ENCODE measurements around the gene CDK6. TPM values are rescaled to one million over a fixed set of nuclear protein-coding genes. Genes with fewer than 3 reads are reported as not detected.

The CDK6 gene
- total and polyA plus RNA-seq, 8 donors: 2.6 to 86.3 (median 15.5) TPM

- DNase-seq: peak in 1 of 2 donors; percentile 78
- peak overlapping the region in 3 of 5 donors; percentile 8 to 90 (median 38) for H3K27ac ChIP-seq
- no peak overlapping the region for H3K4me3 ChIP-seq
- 19 to 36% (median 19%) methylated on average over 2 of the region's 2 CpGs for WGBS, 5 donors
- H3K9me3 ChIP-seq: no peaks in the 10 kb centered on the region
- peaks cover 6 to 50% (median 26%) of the 10 kb centered on the region in 4 donors for H3K4me1 ChIP-seq
- H3K27me3 ChIP-seq: no peaks in the 10 kb centered on the region
- intact Hi-C loops (cut with DNase I; ENCODE audit: low total_unique reads): loop anchor here (10.0 kb wide), 1 partner anchor 143 kb away; the partner anchor contains the start of gene CDK6
- TF ChIP-seq POLR2AphosphoS5 (IDR thresholded peaks at IDR 0.05) (no peak), CTCF (IDR thresholded peaks at IDR 0.05) (peak in 5 of 7 experiments; percentile 9 to 58 (median 30))
- H3K36me3 ChIP-seq: no peaks in the 10 kb centered on the region
Observed at GRCh38 chr7:92691578-92691977, 144.8 kb downstream of the CDK6 start.

GRCh38 chr7:92685136-92686042, 151.0 kb downstream of the CDK6 start:
- no peak for DNase-seq
- Histone ChIP-seq H3K27me3 (no peaks in the 10 kb centered on the region), H3K4me1 (peaks cover 22 to 37% (median 33%) of the 10 kb centered on the region in 4 donors), H3K27ac (peak overlapping the region in 1 of 5 donors; percentile 74), H3K4me3 (no peak overlapping the region), H3K9me3 (no peaks in the 10 kb centered on the region), H3K36me3 (no peaks in the 10 kb centered on the region)
- 70 to 82% (median 78%) methylated on average over 6 of the region's 6 CpGs for whole genome bisulfite sequencing, 5 donors
- intact Hi-C loops (cut with DNase I; ENCODE audit: low total_unique reads): no loop called here
- TF ChIP-seq EP300 (IDR thresholded peaks at IDR 0.05): no peak
- no peak for TF ChIP-seq CTCF (IDR thresholded peaks at IDR 0.05)
- no peak for TF ChIP-seq POLR2A (IDR thresholded peaks at IDR 0.05)
- TF ChIP-seq POLR2AphosphoS5 (IDR thresholded peaks at IDR 0.05): no peak

DNA sequence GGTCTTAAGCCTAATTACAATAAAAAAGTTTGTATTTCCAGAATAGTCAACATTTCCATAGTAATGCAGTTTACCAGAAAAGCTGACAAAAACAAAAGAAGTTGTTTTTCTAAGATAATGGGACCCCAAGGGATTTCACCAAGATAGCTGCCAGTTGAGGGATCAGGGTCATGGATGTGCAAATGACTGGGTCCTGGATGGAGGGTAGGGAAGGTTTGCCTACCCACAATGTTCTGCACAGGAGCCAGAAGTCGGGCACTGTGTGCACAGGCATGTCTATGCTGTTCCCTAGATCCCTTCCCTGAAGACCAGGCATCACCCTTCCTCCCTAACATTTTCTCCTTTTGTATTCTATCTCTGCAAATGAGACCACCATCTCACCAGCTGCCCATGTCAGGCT, 152.1 kb downstream of the CDK6 start:
- H3K27me3 ChIP-seq: no peaks in the 10 kb centered on the region
- peak overlapping the region in 4 of 5 donors; percentile 45 to 74 (median 52) for H3K27ac ChIP-seq
- WGBS, 5 donors: 58 to 95% (median 60%) methylated on average over 1 of the region's 1 CpG
- H3K9me3 ChIP-seq: no peaks in the 10 kb centered on the region
- TF ChIP-seq CTCF (IDR thresholded peaks at IDR 0.05): no peak
- TF ChIP-seq POLR2A (IDR thresholded peaks at IDR 0.05): no peak
- TF ChIP-seq POLR2AphosphoS5 (IDR thresholded peaks at IDR 0.05): no peak
- TF ChIP-seq EP300 (IDR thresholded peaks at IDR 0.05): no peak
- peaks cover 22 to 37% (median 33%) of the 10 kb centered on the region in 4 donors for H3K4me1 ChIP-seq
- no peaks in the 10 kb centered on the region for H3K36me3 ChIP-seq
- intact Hi-C loops (cut with DNase I; ENCODE audit: low total_unique reads): no loop called here
- DNase-seq: no peak
- H3K4me3 ChIP-seq: no peak overlapping the region

DNA sequence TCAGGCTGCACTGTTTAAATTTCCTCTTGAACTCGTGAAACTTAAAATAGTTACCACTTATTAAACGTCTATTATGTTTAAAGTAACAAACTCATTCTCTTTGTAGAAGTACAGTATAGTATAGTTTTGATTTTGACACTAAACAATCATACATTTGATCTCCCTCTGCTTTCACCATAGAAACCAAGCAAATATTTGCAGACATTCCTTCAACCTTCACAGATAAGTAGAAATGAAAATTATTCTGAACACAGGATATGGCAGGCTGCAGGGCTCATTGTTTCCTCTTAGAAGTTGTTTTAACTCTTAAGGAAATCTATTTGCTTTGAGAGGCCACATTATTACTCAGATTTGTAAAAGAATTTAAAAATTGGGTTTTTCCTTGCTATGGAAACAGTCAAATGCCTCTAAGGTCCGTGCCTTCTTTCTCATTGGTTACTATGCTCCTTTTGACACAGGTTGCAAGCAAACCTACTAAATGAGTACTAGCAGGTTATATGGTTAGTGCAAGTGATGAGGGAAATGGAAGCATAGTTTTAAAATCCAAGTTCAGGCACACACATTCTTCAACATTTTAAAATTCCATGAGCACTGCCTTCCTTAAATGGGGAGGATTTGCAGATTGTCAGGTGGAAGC, 153.4 kb downstream of the CDK6 start:
- Histone ChIP-seq H3K9me3 (no peaks in the 10 kb centered on the region), H3K4me1 (peaks cover 22 to 37% (median 33%) of the 10 kb centered on the region in 4 donors), H3K27ac (peak overlapping the region; percentile 45 to 76 (median 55)), H3K4me3 (no peak overlapping the region), H3K27me3 (no peaks in the 10 kb centered on the region), H3K36me3 (no peaks in the 10 kb centered on the region)
- WGBS, 5 donors: 8 to 18% (median 13%) methylated on average over 3 of the region's 3 CpGs
- no peak for TF ChIP-seq EP300 (IDR thresholded peaks at IDR 0.05)
- TF ChIP-seq POLR2A (IDR thresholded peaks at IDR 0.05): no peak
- TF ChIP-seq CTCF (IDR thresholded peaks at IDR 0.05): no peak
- TF ChIP-seq POLR2AphosphoS5 (IDR thresholded peaks at IDR 0.05): no peak
- intact Hi-C loops (cut with DNase I; ENCODE audit: low total_unique reads): no loop called here
- peak in 1 of 2 donors; percentile 73 for DNase-seq

Data from stomach (tissue), 9 donors.